Fibroblast of pulmonary artery (primary cell): Measurements from ENCODE around the gene NTN5.
"Not testable (repeated sequence)": the region's sequence is repeated elsewhere in the genome, so short reads cannot be mapped to it uniquely, and the experiment has no call there.

ENCODE experiments used
- DNase-seq: peaks from one replicate; pipeline ENCODE4 v3.0.0-alpha.2; 2010; ENCODE audit warnings: low read depth
- H3K4me3 ChIP-seq: replicated peaks from 2 replicates; pipeline ENCODE4 v1.5.1; 2011; ENCODE audit warnings: low read depth, mild to moderate bottlenecking, control low read depth, low read length, moderate library complexity
- CTCF ChIP-seq: IDR thresholded peaks from 2 replicates; pipeline ENCODE4 v1.5.1; 2011; ENCODE audit warnings: mild to moderate bottlenecking, control low read depth, low read length, inconsistent platforms; ENCODE audit errors: missing control alignments

The NTN5 gene

GRCh38 chr19:48681127-48681470, 8.3 kb upstream of the NTN5 start:
- DNase-seq: peak; percentile 76
- H3K4me3 ChIP-seq: no peak overlapping the region
- TF ChIP-seq CTCF: no peak

GRCh38 chr19:48680436-48681126, 7.8 kb upstream of the NTN5 start:
- H3K4me3 ChIP-seq: no peak overlapping the region
- no peak for TF ChIP-seq CTCF
- no peak for DNase-seq

GRCh38 chr19:48680006-48680405, 7.2 kb upstream of the NTN5 start:
- not testable (repeated sequence) for H3K4me3 ChIP-seq, DNase-seq

GRCh38 chr19:48678201-48678600, 5.4 kb upstream of the NTN5 start:
- DNase-seq: no peak
- H3K4me3 ChIP-seq: no peak overlapping the region
- TF ChIP-seq CTCF: no peak

GRCh38 chr19:48676887-48677286, 4.1 kb upstream of the NTN5 start:
- TF ChIP-seq CTCF: no peak
- no peak for DNase-seq
- no peak overlapping the region for H3K4me3 ChIP-seq

GRCh38 chr19:48676487-48676886, 3.7 kb upstream of the NTN5 start:
- DNase-seq: no peak
- TF ChIP-seq CTCF: no peak
- H3K4me3 ChIP-seq: no peak overlapping the region

GRCh38 chr19:48674921-48675824, 2.4 kb upstream of the NTN5 start:
- H3K4me3 ChIP-seq: no peak overlapping the region
- TF ChIP-seq CTCF: peak; percentile 87
- peak; percentile 87 for DNase-seq
